ENCODE results near the gene CDC25B. TPM values are rescaled to one million over a fixed set of nuclear protein-coding genes. Genes with fewer than 3 reads are reported as not detected.

Gene CDC25B
- polyA plus RNA-seq, 1 donor, result 34.3 TPM

- H3K36me3 ChIP-seq (ENCODE audit: control insufficient read depth, insufficient read depth, low read length), result peaks cover 57% of the 10 kb centered on the region
- no peaks in the 10 kb centered on the region for H3K27me3 ChIP-seq (ENCODE audit: control insufficient read depth, insufficient read depth, low read length)
- no peak overlapping the region for H3K4me3 ChIP-seq (ENCODE audit: low read length)
- no peaks in the 10 kb centered on the region for H3K9me3 ChIP-seq (ENCODE audit: control insufficient read depth, low read depth, low read length)
- no CpG with 5 or more reads among the region's 6 CpGs for WGBS (ENCODE audit: insufficient coverage, low lambda C conversion rate)
- H3K4me1 ChIP-seq (ENCODE audit: control insufficient read depth, insufficient read depth, low read length), result peaks cover 56% of the 10 kb centered on the region
- DNase-seq, result no peak
- H3K27ac ChIP-seq (ENCODE audit: low read length), result no peak overlapping the region
Measured at GRCh38 chr20:3803854-3804253, 7.7 kb downstream of the CDC25B start.

- Histone ChIP-seq H3K4me3 (ENCODE audit: low read length) (no peak overlapping the region), H3K27ac (ENCODE audit: low read length) (no peak overlapping the region), H3K36me3 (ENCODE audit: control insufficient read depth, insufficient read depth, low read length) (peaks cover 57% of the 10 kb centered on the region), H3K27me3 (ENCODE audit: control insufficient read depth, insufficient read depth, low read length) (no peaks in the 10 kb centered on the region), H3K4me1 (ENCODE audit: control insufficient read depth, insufficient read depth, low read length) (peaks cover 51% of the 10 kb centered on the region), H3K9me3 (ENCODE audit: control insufficient read depth, low read depth, low read length) (no peaks in the 10 kb centered on the region)
- no CpG with 5 or more reads among the region's 11 CpGs for WGBS (ENCODE audit: insufficient coverage, low lambda C conversion rate)
- DNase-seq, result no peak
Measured at GRCh38 chr20:3804254-3804751, 8.2 kb downstream of the CDC25B start.

GRCh38 chr20:3804781-3805180, 8.7 kb downstream of the CDC25B start:
- Histone ChIP-seq H3K27me3 (ENCODE audit: control insufficient read depth, insufficient read depth, low read length) (no peaks in the 10 kb centered on the region), H3K4me1 (ENCODE audit: control insufficient read depth, insufficient read depth, low read length) (peaks cover 46% of the 10 kb centered on the region), H3K27ac (ENCODE audit: low read length) (no peak overlapping the region), H3K9me3 (ENCODE audit: control insufficient read depth, low read depth, low read length) (no peaks in the 10 kb centered on the region), H3K36me3 (ENCODE audit: control insufficient read depth, insufficient read depth, low read length) (peaks cover 57% of the 10 kb centered on the region), H3K4me3 (ENCODE audit: low read length) (no peak overlapping the region)
- no peak for DNase-seq
- WGBS (ENCODE audit: insufficient coverage, low lambda C conversion rate), result no CpG with 5 or more reads among the region's 11 CpGs

GRCh38 chr20:3808544-3808943, 12.4 kb downstream of the CDC25B start:
- Histone ChIP-seq H3K4me3 (ENCODE audit: low read length) (no peak overlapping the region), H3K36me3 (ENCODE audit: control insufficient read depth, insufficient read depth, low read length) (peaks cover 21% of the 10 kb centered on the region), H3K27ac (ENCODE audit: low read length) (peak overlapping the region; percentile 91), H3K4me1 (ENCODE audit: control insufficient read depth, insufficient read depth, low read length) (peaks cover 53% of the 10 kb centered on the region), H3K27me3 (ENCODE audit: control insufficient read depth, insufficient read depth, low read length) (no peaks in the 10 kb centered on the region), H3K9me3 (ENCODE audit: control insufficient read depth, low read depth, low read length) (no peaks in the 10 kb centered on the region)
- no CpG with 5 or more reads among the region's 3 CpGs for WGBS (ENCODE audit: insufficient coverage, low lambda C conversion rate)
- DNase-seq, result no peak

- WGBS (ENCODE audit: insufficient coverage, low lambda C conversion rate), result 100% methylated on average over 1 of the region's 20 CpGs
- H3K27me3 ChIP-seq (ENCODE audit: control insufficient read depth, insufficient read depth, low read length), result no peaks in the 10 kb centered on the region
- no peaks in the 10 kb centered on the region for H3K36me3 ChIP-seq (ENCODE audit: control insufficient read depth, insufficient read depth, low read length)
- H3K27ac ChIP-seq (ENCODE audit: low read length), result peak overlapping the region; percentile 93
- peak overlapping the region; percentile 32 for H3K4me3 ChIP-seq (ENCODE audit: low read length)
- H3K4me1 ChIP-seq (ENCODE audit: control insufficient read depth, insufficient read depth, low read length), result peaks cover 52% of the 10 kb centered on the region
- no peaks in the 10 kb centered on the region for H3K9me3 ChIP-seq (ENCODE audit: control insufficient read depth, low read depth, low read length)
- DNase-seq, result peak; percentile 98 to 99
Measured at GRCh38 chr20:3811467-3812258, 15.6 kb downstream of the CDC25B start.

GRCh38 chr20:3812259-3812681, 16.2 kb downstream of the CDC25B start:
- no peak overlapping the region for H3K4me3 ChIP-seq (ENCODE audit: low read length)
- DNase-seq, result no peak
- H3K27ac ChIP-seq (ENCODE audit: low read length), result peak overlapping the region; percentile 93
- WGBS (ENCODE audit: insufficient coverage, low lambda C conversion rate), result no CpG with 5 or more reads among the region's 9 CpGs
- H3K9me3 ChIP-seq (ENCODE audit: control insufficient read depth, low read depth, low read length), result no peaks in the 10 kb centered on the region
- H3K36me3 ChIP-seq (ENCODE audit: control insufficient read depth, insufficient read depth, low read length), result no peaks in the 10 kb centered on the region
- H3K27me3 ChIP-seq (ENCODE audit: control insufficient read depth, insufficient read depth, low read length), result no peaks in the 10 kb centered on the region
- peaks cover 46% of the 10 kb centered on the region for H3K4me1 ChIP-seq (ENCODE audit: control insufficient read depth, insufficient read depth, low read length)

GRCh38 chr20:3812975-3813847, 17.1 kb downstream of the CDC25B start:
- no peaks in the 10 kb centered on the region for H3K27me3 ChIP-seq (ENCODE audit: control insufficient read depth, insufficient read depth, low read length)
- peak overlapping the region; percentile 14 for H3K27ac ChIP-seq (ENCODE audit: low read length)
- no CpG with 5 or more reads among the region's 8 CpGs for WGBS (ENCODE audit: insufficient coverage, low lambda C conversion rate)
- no peaks in the 10 kb centered on the region for H3K36me3 ChIP-seq (ENCODE audit: control insufficient read depth, insufficient read depth, low read length)
- H3K9me3 ChIP-seq (ENCODE audit: control insufficient read depth, low read depth, low read length), result no peaks in the 10 kb centered on the region
- peak in 1 of 2 donors; percentile 31 for DNase-seq
- no peak overlapping the region for H3K4me3 ChIP-seq (ENCODE audit: low read length)
- peaks cover 38% of the 10 kb centered on the region for H3K4me1 ChIP-seq (ENCODE audit: control insufficient read depth, insufficient read depth, low read length)

GRCh38 chr20:3813848-3814581, 17.9 kb downstream of the CDC25B start:
- no peak for DNase-seq
- H3K27me3 ChIP-seq (ENCODE audit: control insufficient read depth, insufficient read depth, low read length), result no peaks in the 10 kb centered on the region
- WGBS (ENCODE audit: insufficient coverage, low lambda C conversion rate), result no CpG with 5 or more reads among the region's 12 CpGs
- no peak overlapping the region for H3K4me3 ChIP-seq (ENCODE audit: low read length)
- no peaks in the 10 kb centered on the region for H3K9me3 ChIP-seq (ENCODE audit: control insufficient read depth, low read depth, low read length)
- peaks cover 41% of the 10 kb centered on the region for H3K4me1 ChIP-seq (ENCODE audit: control insufficient read depth, insufficient read depth, low read length)
- H3K36me3 ChIP-seq (ENCODE audit: control insufficient read depth, insufficient read depth, low read length), result no peaks in the 10 kb centered on the region
- H3K27ac ChIP-seq (ENCODE audit: low read length), result no peak overlapping the region

- DNase-seq, result no peak
Measured at GRCh38 chr20:3814928-3815495, 18.9 kb downstream of the CDC25B start.

More at GRCh38 chr20:3814928-3815495, 18.9 kb downstream of the CDC25B start:
- H3K4me1 ChIP-seq (ENCODE audit: control insufficient read depth, insufficient read depth, low read length), result peaks cover 49% of the 10 kb centered on the region
- H3K9me3 ChIP-seq (ENCODE audit: control insufficient read depth, low read depth, low read length), result no peaks in the 10 kb centered on the region
- H3K36me3 ChIP-seq (ENCODE audit: control insufficient read depth, insufficient read depth, low read length), result no peaks in the 10 kb centered on the region
- no peak overlapping the region for H3K27ac ChIP-seq (ENCODE audit: low read length)
- WGBS (ENCODE audit: insufficient coverage, low lambda C conversion rate), result no CpG with 5 or more reads among the region's 7 CpGs
- no peaks in the 10 kb centered on the region for H3K27me3 ChIP-seq (ENCODE audit: control insufficient read depth, insufficient read depth, low read length)
- H3K4me3 ChIP-seq (ENCODE audit: low read length), result no peak overlapping the region
